Renal pelvis (tissue), 4 donors: ENCODE measurements around the gene BEX3. TPM values are rescaled to one million over a fixed set of nuclear protein-coding genes. Genes with fewer than 3 reads are reported as not detected.

ENCODE experiments used
- DNase-seq: peaks from one replicate; pipeline ENCODE4 v3.0.0-alpha.2; 2013
- polyA plus RNA-seq, 3 donors: library from polyadenylated mRNA; unstranded; fragments of 120-200 nt; gene quantifications; one replicate each; pipeline ENCODE4 v1.2.1, GENCODE V29; 2013; ENCODE audit not compliant: insufficient read length in 3 of 3

BEX3 gene
- polyA plus RNA-seq, 3 donors = 495 to 593 (median 513) TPM

- DNase-seq = no peak
Observed at GRCh38 chrX:103413705-103414387, 37.5 kb downstream of the BEX3 start.

- no peak for DNase-seq
Observed at GRCh38 chrX:103414561-103414960, 38.2 kb downstream of the BEX3 start.

- DNase-seq = no peak
Observed at GRCh38 chrX:103415068-103415467, 38.7 kb downstream of the BEX3 start.

GRCh38 chrX:103415528-103415927 lies 39.2 kb downstream of the BEX3 start:
- DNase-seq = no peak

GRCh38 chrX:103417370-103417769 lies 41.0 kb downstream of the BEX3 start:
- DNase-seq = no peak

- no peak for DNase-seq
Observed at GRCh38 chrX:103417933-103418332, 41.6 kb downstream of the BEX3 start.

- DNase-seq = no peak
Observed at GRCh38 chrX:103418811-103419340, 42.5 kb downstream of the BEX3 start.

GRCh38 chrX:103423955-103424638 lies 47.8 kb downstream of the BEX3 start:
- DNase-seq = no peak

Other genes with a start within 250 kb of the BEX3 start
- gene BEX4, start 161.4 kb upstream of the BEX3 start, polyA plus RNA-seq = 100 to 1,000 TPM; 144 to 161 (median 156) TPM
- gene TCEAL8, start 121.4 kb upstream of the BEX3 start, polyA plus RNA-seq = 100 to 1,000 TPM; 120 to 142 (median 128) TPM
- 10 to 100 TPM; 11.1 to 16.2 (median 12.6) TPM for gene TCEAL5, start 99.8 kb upstream of the BEX3 start, polyA plus RNA-seq
- gene BEX2, start 65.5 kb upstream of the BEX3 start, polyA plus RNA-seq = 10 to 100 TPM; 73.8 to 86.6 (median 84.4) TPM
- 10 to 100 TPM; 30.7 to 39.3 (median 30.7) TPM for gene TCEAL7, start 46.3 kb upstream of the BEX3 start, polyA plus RNA-seq
- 100 to 1,000 TPM; 176 to 206 (median 191) TPM for gene TCEAL9, start 20.0 kb upstream of the BEX3 start, polyA plus RNA-seq
- 1 to 10 TPM; 2.4 to 4.8 (median 4.3) TPM for gene RAB40A, start 143.0 kb downstream of the BEX3 start, polyA plus RNA-seq
- 100 to 1,000 TPM; 146 to 187 (median 170) TPM for gene TCEAL4, start 209.0 kb downstream of the BEX3 start, polyA plus RNA-seq
- gene TCEAL3, start 231.4 kb downstream of the BEX3 start, polyA plus RNA-seq = 10 to 100 TPM; 31.7 to 39.0 (median 35.2) TPM